ENCODE results near the gene BARX2. TPM values are rescaled to one million over a fixed set of nuclear protein-coding genes. Genes with fewer than 3 reads are reported as not detected.

BARX2 gene
- total RNA-seq, 4 donors from 2014 or later, result 2.1 TPM; not detected in 3

- TF ChIP-seq POLR2A (IDR thresholded peaks at IDR 0.05) (no peak), CTCF (IDR thresholded peaks at IDR 0.05) (no peak), EP300 (IDR thresholded peaks at IDR 0.05) (no peak), POLR2AphosphoS5 (IDR thresholded peaks at IDR 0.05) (no peak)
- Histone ChIP-seq H3K36me3 (no peaks in the 10 kb centered on the region), H3K4me3 (no peak overlapping the region), H3K27me3 (peaks cover 4% of the 10 kb centered on the region), H3K4me1 (no peaks in the 10 kb centered on the region), H3K9me3 (peaks cover 0 to 17% (median 0%) of the 10 kb centered on the region in 3 donors), H3K27ac (no peak overlapping the region)
- WGBS, 2 donors (ENCODE audit: low coverage in 1 of 2), result 52 to 73% methylated on average over 2 to 9 of the region's 9 CpGs
- ATAC-seq, result no peak
These were observed 52.9 kb downstream of the BARX2 start for GRCh38 chr11:129428557-129428956.

- no peak overlapping the region for H3K4me3 ChIP-seq
These were observed 59.2 kb downstream of the BARX2 start for GRCh38 chr11:129434641-129435498.

GRCh38 chr11:129435499-129436245 is 60.0 kb downstream of the BARX2 start:
- Histone ChIP-seq H3K4me3 (no peak overlapping the region), H3K27me3 (no peaks in the 10 kb centered on the region), H3K36me3 (no peaks in the 10 kb centered on the region), H3K9me3 (peaks cover 0 to 16% (median 0%) of the 10 kb centered on the region in 3 donors), H3K27ac (no peak overlapping the region), H3K4me1 (no peaks in the 10 kb centered on the region)
- WGBS, 2 donors (ENCODE audit: low coverage in 1 of 2), result 77 to 78% methylated on average over 6 to 7 of the region's 7 CpGs
- TF ChIP-seq EP300 (IDR thresholded peaks at IDR 0.05), result no peak
- no peak for TF ChIP-seq POLR2A (IDR thresholded peaks at IDR 0.05)
- no peak for TF ChIP-seq POLR2AphosphoS5 (IDR thresholded peaks at IDR 0.05)
- no peak for TF ChIP-seq CTCF (IDR thresholded peaks at IDR 0.05)
- no peak for ATAC-seq

More at GRCh38 chr11:129434641-129435498, 59.2 kb downstream of the BARX2 start:
- no peak for ATAC-seq
- WGBS, 2 donors (ENCODE audit: low coverage in 1 of 2), result 67 to 77% methylated on average over 4 of the region's 4 CpGs
- no peaks in the 10 kb centered on the region for H3K36me3 ChIP-seq
- H3K4me1 ChIP-seq, result no peaks in the 10 kb centered on the region
- no peak overlapping the region for H3K27ac ChIP-seq
- H3K27me3 ChIP-seq, result no peaks in the 10 kb centered on the region
- no peak for TF ChIP-seq POLR2A (IDR thresholded peaks at IDR 0.05)
- no peak for TF ChIP-seq POLR2AphosphoS5 (IDR thresholded peaks at IDR 0.05)
- TF ChIP-seq CTCF (IDR thresholded peaks at IDR 0.05), result no peak
- no peak for TF ChIP-seq EP300 (IDR thresholded peaks at IDR 0.05)
- H3K9me3 ChIP-seq, result peaks cover 0 to 17% (median 0%) of the 10 kb centered on the region in 3 donors

- Histone ChIP-seq H3K27ac (no peak overlapping the region), H3K27me3 (no peaks in the 10 kb centered on the region), H3K4me1 (no peaks in the 10 kb centered on the region), H3K4me3 (no peak overlapping the region), H3K9me3 (peaks cover 0 to 8% (median 0%) of the 10 kb centered on the region in 3 donors), H3K36me3 (no peaks in the 10 kb centered on the region)
- ATAC-seq, result no peak
- TF ChIP-seq EP300 (IDR thresholded peaks at IDR 0.05) (no peak), CTCF (IDR thresholded peaks at IDR 0.05) (no peak), POLR2A (IDR thresholded peaks at IDR 0.05) (no peak), POLR2AphosphoS5 (IDR thresholded peaks at IDR 0.05) (no peak)
- 68% methylated on average over 4 of the region's 18 CpGs; no CpG with 5 or more reads in 1 of the 2 donors for WGBS, 2 donors (ENCODE audit: low coverage in 1 of 2)
These were observed 60.9 kb downstream of the BARX2 start for GRCh38 chr11:129436573-129436972.
